HepG2 (cell line): ENCODE measurements around the gene TBC1D24. TPM values are rescaled to one million over a fixed set of nuclear protein-coding genes. Genes with fewer than 3 reads are reported as not detected.

Source experiments
- BRF2 ChIP-seq: sonication (generic); formaldehyde crosslinking; IDR thresholded peaks from 2 replicates; pipeline ENCODE4 v1.8.1; 2022; ENCODE audit warnings: mild to moderate bottlenecking, missing genetic modification reagents
- CERS6 ChIP-seq: sonication (generic); formaldehyde crosslinking; IDR thresholded peaks from 2 replicates; pipeline ENCODE4 v1.5.0; 2020; ENCODE audit warnings: missing genetic modification reagents
- FOXP1 ChIP-seq, 2 experiments: fragments of 450-650 bp in 1 of 2; IDR thresholded peaks; 2 replicates each; pipeline ENCODE4 v1.6.1; 2017 to 2018; ENCODE audit warnings: antibody characterized with exemption in 1 of 2
- GMEB1 ChIP-seq: sonication (generic); formaldehyde crosslinking; IDR thresholded peaks from 2 replicates; pipeline ENCODE4 v1.5.1; 2020; ENCODE audit warnings: missing genetic modification reagents, mild to moderate bottlenecking, borderline replicate concordance
- HMGXB4 ChIP-seq, 2 experiments: sonication (generic) in 1 of 2; formaldehyde crosslinking in 1 of 2; IDR thresholded peaks; 2 replicates each; pipeline versions ENCODE4 v1.4.0 to v1.6.1; 2018 to 2020; ENCODE audit warnings: missing genetic modification reagents in 2 of 2, borderline replicate concordance in 1 of 2, low read depth in 1 of 2, mild to moderate bottlenecking in 1 of 2, missing biosample characterization in 1 of 2
- HNRNPK ChIP-seq: fragments of 200-400 bp; formaldehyde crosslinking; IDR thresholded peaks from 2 replicates; pipeline ENCODE4 v1.6.1; 2018; ENCODE audit warnings: low read length, low read depth, moderate library complexity, mild to moderate bottlenecking; ENCODE audit not compliant: poor library complexity, severe bottlenecking
- ISL2 ChIP-seq: sonication (generic); formaldehyde crosslinking; IDR thresholded peaks from 2 replicates; pipeline ENCODE4 v1.5.0; 2020; ENCODE audit warnings: missing genetic modification reagents
- KLF13 ChIP-seq: sonication (generic); formaldehyde crosslinking; IDR thresholded peaks from 2 replicates; pipeline ENCODE4 v1.4.0; 2020; ENCODE audit warnings: mild to moderate bottlenecking, missing genetic modification reagents
- KLF15 ChIP-seq: sonication (generic); formaldehyde crosslinking; IDR thresholded peaks from 2 replicates; pipeline ENCODE4 v1.8.1; 2023; ENCODE audit warnings: borderline replicate concordance, mild to moderate bottlenecking, inconsistent platforms, missing genetic modification reagents, mixed read lengths
- LBX2 ChIP-seq: sonication (generic); formaldehyde crosslinking; IDR thresholded peaks from 2 replicates; pipeline ENCODE4 v1.5.0; 2020; ENCODE audit warnings: missing genetic modification reagents, mild to moderate bottlenecking, borderline replicate concordance
- MYC ChIP-seq: sonication (generic); formaldehyde crosslinking; IDR thresholded peaks from 2 replicates; pipeline ENCODE4 v1.9.0; 2021; ENCODE audit warnings: missing genetic modification reagents, borderline replicate concordance
- NFRKB ChIP-seq: fragments of 450-650 bp; IDR thresholded peaks from 2 replicates; pipeline ENCODE4 v1.6.1; 2017
- RARA ChIP-seq: IDR thresholded peaks from 2 replicates; pipeline ENCODE4 v1.6.1; 2016; ENCODE audit warnings: missing genetic modification reagents, missing compliant biosample characterization
- SYNCRIP ChIP-seq: fragments of 200-400 bp; formaldehyde crosslinking; IDR thresholded peaks from 2 replicates; pipeline ENCODE4 v1.6.1; 2018; ENCODE audit warnings: mild to moderate bottlenecking, low read depth, low read length; ENCODE audit not compliant: insufficient read depth
- TERF1 ChIP-seq: sonication (generic); formaldehyde crosslinking; IDR thresholded peaks from 2 replicates; pipeline ENCODE4 v1.8.0; 2022; ENCODE audit warnings: mild to moderate bottlenecking, missing genetic modification reagents, moderate library complexity
- TOPORS ChIP-seq: sonication (generic); formaldehyde crosslinking; IDR thresholded peaks from 2 replicates; pipeline ENCODE4 v1.8.0; 2023; ENCODE audit warnings: mild to moderate bottlenecking, missing genetic modification reagents
- ZC3H13 ChIP-seq: sonication (generic); formaldehyde crosslinking; IDR thresholded peaks from 2 replicates; pipeline ENCODE4 v1.8.1; 2023; ENCODE audit warnings: mild to moderate bottlenecking, missing genetic modification reagents, moderate library complexity
- ZNF260 ChIP-seq: sonication (generic); formaldehyde crosslinking; IDR thresholded peaks from 2 replicates; pipeline ENCODE4 v1.4.0; 2020; ENCODE audit warnings: missing genetic modification reagents, low read depth, mild to moderate bottlenecking, borderline replicate concordance
- ZNF784 ChIP-seq: sonication (generic); formaldehyde crosslinking; IDR thresholded peaks from 2 replicates; pipeline ENCODE4 v1.5.1; 2020; ENCODE audit warnings: missing genetic modification reagents, mild to moderate bottlenecking, borderline replicate concordance
- polyA plus RNA-seq, 8 experiments: library from polyadenylated mRNA; depleted of rRNA in 3 of 8; stranded (reverse) in 7 of 8; unstranded in 1 of 8; fragments of >200 nt; fragmentation: Illumina TruSeq in 4 of 8; extraction: Trizol in 4 of 8; gene quantifications; 2 replicates each; pipeline versions ENCODE4 v1.2.1 to v1.2.3, GENCODE V29; 2011 to 2016; ENCODE audit warnings: low read depth in 4 of 8, missing spikeins in 1 of 8, mixed read lengths in 1 of 8; ENCODE audit not compliant: insufficient read depth in 1 of 8
- total RNA-seq, 5 experiments: library from RNA; depleted of rRNA; stranded (reverse); fragments of >200 nt; fragmentation: Illumina TruSeq; extraction: Trizol; gene quantifications; 2 replicates each; pipeline ENCODE4 v1.2.3, GENCODE V29; 2016; ENCODE audit warnings: low read depth in 1 of 5

TBC1D24 gene
- total and polyA plus RNA-seq, 2 of the 13 experiments (the other 11 are each of a cell fraction or from before 2014, with no cell fraction given), result 7.7 to 13.7 TPM

GRCh38 chr16:2531696-2532493 is 57.0 kb downstream of the TBC1D24 start (continued):
- TF ChIP-seq LBX2 (CRISPR knock-in tag), result no peak
- TF ChIP-seq ZNF784 (CRISPR knock-in tag), result peak; percentile 76; the same call in 1 of the 2 replicates
- peak; percentile 92 for TF ChIP-seq HNRNPK
- 0 out of 2 replicates have a peak, but pooled peaks have one; percentile 66 for TF ChIP-seq CERS6 (CRISPR knock-in tag)
- TF ChIP-seq RARA (CRISPR knock-in tag), result peak; percentile 41; the same call in 1 of the 2 replicates
- TF ChIP-seq FOXP1 (IDR thresholded peaks at IDR 0.05), result no peak
- no peak for TF ChIP-seq FOXP1 (CRISPR knock-in tag; IDR thresholded peaks at IDR 0.05)
- TF ChIP-seq HMGXB4 (CRISPR knock-in tag; IDR thresholded peaks at IDR 0.05; ENCODE audit: borderline replicate concordance in 1 of 2, low read depth in 1 of 2), result peak in 1 of 2 experiments; percentile 28; a peak in 1 of 4 replicates
- TF ChIP-seq BRF2, result no peak; the same call in 1 of the 2 replicates
- TF ChIP-seq KLF15 (CRISPR knock-in tag), result peak; percentile 83; the same call in 1 of the 2 replicates
- TF ChIP-seq TOPORS (CRISPR knock-in tag), result peak; percentile 44
- TF ChIP-seq KLF13 (CRISPR knock-in tag), result 0 out of 2 replicates have a peak, but pooled peaks have one; percentile 68
- TF ChIP-seq ZNF260 (CRISPR knock-in tag), result no peak
- TF ChIP-seq ZC3H13 (CRISPR knock-in tag), result peak; percentile 96; the same call in 1 of the 2 replicates
- peak; percentile 85 for TF ChIP-seq MYC (CRISPR knock-in tag)
- peak; percentile 60; the same call in 1 of the 2 replicates for TF ChIP-seq ISL2
- TF ChIP-seq NFRKB, result no peak
- TF ChIP-seq GMEB1 (CRISPR knock-in tag), result peak; percentile 84
- TF ChIP-seq SYNCRIP, result no peak
- TF ChIP-seq TERF1 (CRISPR knock-in tag), result no peak
